Astrocyte of the hippocampus (primary cell): ENCODE results near the gene NDUFB10.
"Not testable (repeated sequence)": the region's sequence is repeated elsewhere in the genome, so short reads cannot be mapped to it uniquely, and the experiment has no call there.

Source experiments
- DNase-seq: peaks from one replicate; pipeline ENCODE4 v3.0.0; 2011; ENCODE audit warnings: low read depth, low spot score

NDUFB10 gene

DNA sequence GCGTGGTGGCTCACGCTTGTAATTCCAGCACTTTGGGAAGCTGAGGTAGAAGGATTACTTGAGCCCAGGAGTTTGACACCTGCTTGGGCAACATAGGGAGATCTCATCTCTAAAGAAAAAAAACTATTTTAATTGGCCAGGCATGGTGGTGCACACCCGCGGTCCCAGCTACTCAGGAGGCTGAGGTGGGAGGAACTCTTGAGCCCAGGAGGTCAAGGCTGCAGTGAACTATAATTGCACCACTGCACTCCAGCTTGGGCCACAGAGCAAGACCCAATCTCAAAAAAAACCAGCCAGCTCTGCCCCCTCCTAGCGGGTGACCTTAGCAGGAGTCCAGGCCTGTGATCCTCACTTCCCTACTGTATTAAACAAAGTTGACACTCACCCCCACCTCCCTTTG lies 35.2 kb upstream of the NDUFB10 start:
- DNase-seq = no peak

DNA sequence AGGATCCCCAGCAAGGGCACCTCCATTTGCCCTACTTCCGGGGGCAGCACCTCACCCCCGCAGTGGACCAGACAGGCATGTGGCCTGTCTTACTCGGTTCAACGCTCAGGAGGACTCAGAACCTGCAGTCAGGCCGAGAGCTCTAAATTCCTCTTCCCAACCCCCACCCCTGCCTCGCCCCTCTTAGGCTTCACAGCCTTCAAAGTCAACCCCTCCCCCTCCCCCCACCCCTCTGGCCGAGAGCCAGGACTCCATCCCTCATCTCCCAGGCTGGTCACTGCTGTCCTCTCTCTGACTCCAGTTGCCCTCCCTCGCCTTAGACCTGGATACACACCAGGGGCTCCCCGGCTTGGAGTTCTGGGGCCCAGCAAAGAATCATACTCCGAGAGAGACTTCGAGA lies 33.1 kb upstream of the NDUFB10 start:
- no peak for DNase-seq

- DNase-seq = peak; percentile 40
These were observed 30.2 kb upstream of the NDUFB10 start for GRCh38 chr16:1929105-1929504.

GRCh38 chr16:1929578-1930337 lies 29.6 kb upstream of the NDUFB10 start:
- DNase-seq = peak; percentile 96

GRCh38 chr16:1930338-1930720 lies 29.0 kb upstream of the NDUFB10 start:
- no peak for DNase-seq

DNA sequence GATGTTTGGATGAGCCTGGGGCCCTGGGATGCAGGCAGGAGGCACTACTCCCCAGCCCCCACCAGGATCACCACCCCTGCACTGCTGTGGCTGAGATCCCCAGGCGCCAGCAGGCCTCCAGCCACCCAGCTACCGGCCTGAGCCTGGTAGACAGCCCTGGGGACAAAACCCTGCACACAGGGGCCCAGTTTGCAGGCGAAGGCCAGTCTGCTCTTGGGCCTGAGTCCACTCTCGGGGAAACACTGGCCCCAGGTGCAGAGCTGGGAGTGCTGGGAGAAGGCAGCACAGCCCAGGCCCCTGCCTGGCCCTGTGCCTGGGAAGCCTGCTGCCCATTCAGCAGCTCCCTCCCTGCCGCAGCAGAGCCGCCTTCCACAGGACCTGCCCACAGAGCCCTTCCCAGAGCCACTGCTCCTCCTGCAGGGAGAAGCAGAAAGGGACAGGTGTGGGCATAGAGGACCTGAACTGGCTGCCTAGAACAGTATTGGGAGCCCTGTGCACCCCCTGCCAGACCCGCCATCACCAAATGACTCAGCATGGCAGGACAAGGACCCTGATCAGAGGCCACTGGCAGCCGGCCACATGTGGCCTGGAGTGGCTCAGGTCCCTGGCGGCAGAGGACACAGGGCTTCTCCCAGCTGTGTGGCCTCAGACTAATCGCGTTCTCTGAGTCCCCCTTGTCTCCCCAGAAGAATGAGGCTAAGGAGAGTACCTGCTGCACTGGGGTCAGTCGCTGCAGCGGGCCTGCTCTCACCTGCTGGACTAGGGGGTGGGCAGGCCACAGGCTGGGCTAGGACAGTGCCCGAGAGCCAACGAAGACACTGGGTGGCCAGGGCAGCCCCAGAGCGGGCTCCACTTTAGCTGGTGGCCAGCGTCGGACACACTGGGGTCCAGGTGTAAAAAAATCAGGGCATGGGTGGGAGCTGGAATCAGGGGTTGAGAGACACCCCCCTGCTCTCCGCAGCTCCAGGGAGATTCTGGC lies 27.0 kb upstream of the NDUFB10 start:
- peak; percentile 62 for DNase-seq

GRCh38 chr16:1933097-1933661 lies 26.2 kb upstream of the NDUFB10 start:
- DNase-seq = no peak

GRCh38 chr16:1936945-1937479 lies 22.3 kb upstream of the NDUFB10 start:
- no peak for DNase-seq

GRCh38 chr16:1938316-1938715 lies 21.0 kb upstream of the NDUFB10 start:
- no peak for DNase-seq

- no peak for DNase-seq
These were observed 20.4 kb upstream of the NDUFB10 start for GRCh38 chr16:1938910-1939309.

- not testable (repeated sequence) for DNase-seq
These were observed 19.5 kb upstream of the NDUFB10 start for GRCh38 chr16:1939833-1940232.

DNA sequence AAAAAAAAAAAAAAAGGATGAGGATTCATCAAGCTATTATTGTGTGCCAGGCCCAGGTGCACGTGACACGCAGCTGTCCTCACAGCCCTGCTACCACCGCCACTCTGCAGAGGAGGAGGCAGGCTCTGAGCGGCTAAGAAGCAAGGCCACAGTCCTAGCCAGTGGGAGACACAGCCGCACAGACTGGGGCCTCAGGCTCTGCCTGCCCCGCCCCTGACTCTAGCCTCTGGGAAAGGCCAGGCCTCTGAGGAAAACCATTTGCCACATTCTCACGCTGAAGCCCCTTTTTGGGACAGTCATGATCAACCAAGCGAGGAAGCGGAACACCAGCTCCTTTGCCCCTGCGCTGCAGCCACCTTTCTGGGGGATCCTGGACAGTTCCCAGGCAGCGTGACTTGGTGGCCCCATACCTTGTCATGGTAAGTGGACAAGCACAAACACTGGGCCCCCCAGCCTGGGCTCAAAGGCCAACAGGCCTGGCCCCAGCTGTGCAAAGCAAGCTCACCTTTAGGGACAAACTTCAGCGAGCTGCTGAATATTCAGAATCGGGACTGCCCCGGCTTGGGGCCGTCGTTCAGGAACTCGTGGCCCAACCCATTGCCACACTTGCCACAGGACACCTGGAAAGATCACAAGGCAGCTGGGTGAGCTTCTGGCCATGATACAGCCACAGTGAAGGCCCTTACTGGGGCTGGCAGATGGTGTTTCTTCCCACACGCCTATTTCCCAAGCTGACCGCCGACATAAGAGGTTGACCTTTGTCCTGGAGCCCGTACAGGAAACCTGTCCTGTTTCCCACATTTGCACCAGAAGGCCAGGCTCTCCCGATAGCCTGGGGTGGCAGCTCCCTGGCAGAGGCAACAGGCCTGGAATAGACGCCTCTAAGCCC lies 18.8 kb upstream of the NDUFB10 start:
- DNase-seq = no peak

- DNase-seq = peak; percentile 87
These were observed 17.9 kb upstream of the NDUFB10 start for GRCh38 chr16:1941162-1942046.

- peak; percentile 38 for DNase-seq
These were observed 17.1 kb upstream of the NDUFB10 start for GRCh38 chr16:1942047-1942809.

GRCh38 chr16:1942810-1943726 lies 16.3 kb upstream of the NDUFB10 start, which contains the start of gene MSRB1:
TSS of gene MSRB1 (minus strand) at chr16:1943199. CDS start at chr16:1943156, 43 bp downstream.
- peak; percentile 100 for DNase-seq

DNA sequence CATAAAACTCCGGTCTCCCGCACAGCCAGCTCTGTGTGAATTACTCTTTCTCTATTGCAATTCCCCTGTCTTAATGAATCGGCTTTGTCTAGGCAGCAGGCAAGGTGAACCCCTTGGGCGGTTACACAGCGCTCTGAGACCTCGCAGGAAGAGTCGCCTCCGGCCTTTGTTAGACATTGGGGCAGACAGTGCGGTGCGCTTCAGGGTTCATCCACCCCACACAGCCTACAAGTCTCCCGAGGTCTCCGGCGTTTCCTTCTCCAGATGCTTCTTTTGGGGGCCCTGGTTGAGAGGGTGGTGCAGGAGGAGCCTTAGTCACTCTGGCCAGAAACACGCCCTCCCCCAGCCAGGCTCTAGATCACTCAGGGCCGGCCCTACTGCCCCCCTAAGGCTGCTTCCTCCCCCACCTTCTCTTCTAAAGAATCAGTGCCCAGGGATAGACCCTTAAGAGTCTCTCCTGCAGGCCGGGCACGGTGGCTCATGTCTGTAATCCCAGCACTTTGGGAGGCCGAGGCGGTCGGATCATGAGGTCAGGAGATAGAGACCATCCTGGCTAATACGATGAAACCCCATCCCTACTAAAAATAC lies 14.6 kb upstream of the NDUFB10 start:
- no peak for DNase-seq

DNA sequence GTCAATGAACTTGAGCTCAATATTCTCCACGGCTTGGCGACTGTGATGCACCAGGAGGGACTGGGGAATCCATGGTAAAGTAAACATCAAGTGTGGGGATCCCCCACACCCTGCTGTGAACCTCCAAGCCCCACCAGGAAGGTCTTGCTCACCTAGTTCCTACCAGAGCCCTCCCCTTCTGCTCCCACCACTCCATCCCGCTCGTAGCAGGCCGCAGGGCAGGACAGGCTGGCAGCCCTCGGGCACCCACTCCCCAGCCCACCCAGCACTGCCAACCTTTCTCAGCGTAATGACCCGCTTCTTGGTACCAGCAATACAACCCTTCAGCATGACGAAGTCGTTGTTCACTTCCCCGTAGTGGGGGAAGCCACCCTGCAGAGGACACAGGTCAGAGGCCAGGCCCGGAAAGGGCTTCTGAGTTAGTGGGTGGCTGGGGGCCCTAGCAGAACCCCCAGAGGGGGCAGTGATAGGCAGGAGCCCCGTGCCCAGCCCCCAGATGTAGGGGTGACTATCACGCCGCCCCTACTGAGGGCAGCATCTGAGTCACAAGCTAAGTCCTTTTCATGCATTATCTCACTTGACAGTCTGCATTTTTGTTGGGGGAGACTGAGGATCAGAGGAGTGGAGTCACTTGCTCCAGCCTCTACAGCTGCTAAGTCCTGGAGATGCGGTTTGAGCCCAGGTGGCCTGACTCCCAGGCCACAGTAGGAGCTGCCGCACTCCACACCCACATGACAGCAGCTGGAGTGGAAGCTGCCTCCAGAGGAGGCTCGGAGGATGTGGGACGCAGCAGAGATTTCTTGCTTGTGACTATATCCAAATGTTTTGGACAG lies 13.6 kb upstream of the NDUFB10 start:
- DNase-seq = no peak
